PC-9 (cell line): Measurements from ENCODE around the gene ATAD3B. TPM values are rescaled to one million over a fixed set of nuclear protein-coding genes. Genes with fewer than 3 reads are reported as not detected.

Experiments
- BruUV-seq: library from RNA; stranded (reverse); fragments of 400-500 nt; replicated peaks from 2 replicates; lab custom pipeline; 2021; lab: Mats Ljungman, UMichigan
- CTCF ChIA-PET: fragments of 300-600 bp; sonication (Branson Sonifier 250); formaldehyde crosslinking; loops from one replicate; lab custom pipeline; 2022; ENCODE audit warnings: antibody characterized with exemption; lab: Charles Lee
- POLR2A ChIA-PET: fragments of 300-600 bp; sonication (Branson Sonifier 250); formaldehyde crosslinking; loops from one replicate; lab custom pipeline; 2022; ENCODE audit warnings: antibody characterized with exemption; ENCODE audit not compliant: unreplicated experiment; lab: Charles Lee
- DNase-seq, 2 experiments: peaks; one replicate each; pipeline versions ENCODE4 v3.0.0 to v3.0.0-alpha.2; 2015 to 2022; ENCODE audit warnings: mixed read lengths in 1 of 2
- H2AFZ ChIP-seq: fragments of 200-600 bp; sonication (generic); 2 replicates; pipeline ENCODE4 v1.8.1; 2017; ENCODE audit warnings: antibody characterized with exemption
- H3F3A ChIP-seq: fragments of 200-600 bp; sonication (generic); 2 replicates; pipeline ENCODE4 v1.8.1; 2017; ENCODE audit warnings: antibody characterized with exemption, mild to moderate bottlenecking, low read depth; ENCODE audit not compliant: insufficient read depth
- H3K27ac ChIP-seq: fragments of 200-600 bp; sonication (generic); 2 replicates; pipeline ENCODE4 v1.6.1; 2016; ENCODE audit warnings: mixed run types
- H3K27me3 ChIP-seq: fragments of 200-600 bp; sonication (generic); 2 replicates; pipeline ENCODE4 v1.6.1; 2016; ENCODE audit warnings: low read depth, mixed run types; ENCODE audit not compliant: insufficient read depth
- H3K36me3 ChIP-seq: fragments of 200-600 bp; sonication (generic); 2 replicates; pipeline ENCODE4 v1.6.1; 2016; ENCODE audit warnings: low read depth, mixed run types
- H3K4me1 ChIP-seq: fragments of 200-600 bp; sonication (generic); replicated peaks from 2 replicates; pipeline ENCODE4 v1.6.1; 2016; ENCODE audit warnings: mixed run types; ENCODE audit not compliant: insufficient read depth
- H3K4me2 ChIP-seq: fragments of 200-600 bp; sonication (generic); 2 replicates; pipeline ENCODE4 v1.6.1; 2017; ENCODE audit warnings: mixed run types
- H3K4me3 ChIP-seq: fragments of 200-600 bp; sonication (generic); 2 replicates; pipeline ENCODE4 v1.6.1; 2016; ENCODE audit warnings: mixed run types
- H3K79me2 ChIP-seq: fragments of 200-600 bp; sonication (generic); 2 replicates; pipeline ENCODE4 v1.6.1; 2017; ENCODE audit warnings: low read depth, mixed run types
- H3K9me2 ChIP-seq: fragments of 200-600 bp; sonication (generic); 2 replicates; pipeline ENCODE4 v1.8.1; 2017; ENCODE audit warnings: mild to moderate bottlenecking; ENCODE audit not compliant: insufficient read depth
- H3K9me3 ChIP-seq: fragments of 200-600 bp; sonication (generic); 2 replicates; pipeline ENCODE4 v1.8.1; 2016; ENCODE audit warnings: low read depth; ENCODE audit not compliant: insufficient read depth
- H4K20me1 ChIP-seq: fragments of 200-600 bp; sonication (generic); 2 replicates; pipeline ENCODE4 v1.8.1; 2017; ENCODE audit not compliant: insufficient read depth
- CTCF ChIP-seq: fragments of 200-600 bp; sonication (generic); conservative IDR thresholded peaks from 2 replicates; pipeline ENCODE4 v1.6.1; 2017; ENCODE audit warnings: mixed run types, antibody characterized with exemption, mild to moderate bottlenecking, moderate library complexity
- EZH2 ChIP-seq: fragments of 200-600 bp; sonication (generic); IDR thresholded peaks from 2 replicates; pipeline ENCODE4 v1.8.0; 2017; ENCODE audit warnings: antibody characterized with exemption, low read depth
- intact Hi-C: fragments of 100-400 bp; cut with micrococcal nuclease; formaldehyde crosslinking; loops from one replicate; pipeline ENCODE4 v1.10.0; 2022; ENCODE audit not compliant: unreplicated experiment
- total RNA-seq: library from RNA; stranded (reverse); gene quantifications from 2 replicates; pipeline ENCODE4 v1.2.3, GENCODE V29; 2021

The ATAD3B gene
- total RNA-seq, 1 experiment from 2014 or later = 32.8 TPM

- H3K36me3 ChIP-seq = no peaks in the 10 kb centered on the region
- H2AFZ ChIP-seq = no peak overlapping the region
- H3K27me3 ChIP-seq = no peaks in the 10 kb centered on the region
- ChIA-PET CTCF (interaction anchor here (0.5 kb wide), 1 partner anchor 14 kb away, joined by 5 read pairs; no protein-coding TSS in a partner anchor), POLR2A (interaction anchor here (0.7 kb wide), 1 partner anchor 83 kb away, joined by 7 read pairs; no protein-coding TSS in a partner anchor)
- no peaks in the 10 kb centered on the region for H4K20me1 ChIP-seq
- intact Hi-C loops = loop anchor here (10.0 kb wide), 1 partner anchor 89 kb away; the partner anchor contains the start of gene DVL1
- H3K27ac ChIP-seq = peak overlapping the region; percentile 86
- H3K79me2 ChIP-seq = peaks cover 5% of the 10 kb centered on the region; the same call in 1 of the 2 replicates
- DNase-seq = peak in 1 of 2 experiments; percentile 24
- no peak overlapping the region for H3K4me3 ChIP-seq
- peaks cover 33% of the 10 kb centered on the region; the same call in 1 of the 2 replicates for H3F3A ChIP-seq
- H3K9me3 ChIP-seq = no peaks in the 10 kb centered on the region
- peak overlapping the region; percentile 85 for H3K4me2 ChIP-seq
- no peaks in the 10 kb centered on the region for H3K9me2 ChIP-seq
- H3K4me1 ChIP-seq = peaks cover 64% of the 10 kb centered on the region
- no TSS peak for BruUV-seq
- no peak for TF ChIP-seq EZH2
- TF ChIP-seq CTCF = no peak
Measured at GRCh38 chr1:1434131-1434823, 37.3 kb upstream of the ATAD3B start.

- Histone ChIP-seq H2AFZ (no peak overlapping the region), H3F3A (peaks cover 32% of the 10 kb centered on the region; the same call in 1 of the 2 replicates), H3K4me1 (peaks cover 62% of the 10 kb centered on the region), H4K20me1 (no peaks in the 10 kb centered on the region), H3K9me3 (no peaks in the 10 kb centered on the region), H3K9me2 (no peaks in the 10 kb centered on the region), H3K4me3 (no peak overlapping the region), H3K27me3 (no peaks in the 10 kb centered on the region), H3K4me2 (peak overlapping the region; percentile 85), H3K27ac (no peak overlapping the region), H3K79me2 (peaks cover 5% of the 10 kb centered on the region; the same call in 1 of the 2 replicates), H3K36me3 (no peaks in the 10 kb centered on the region)
- ChIA-PET POLR2A (no interaction called here), CTCF (interaction anchor here (0.5 kb wide), 1 partner anchor 13 kb away, joined by 5 read pairs; no protein-coding TSS in a partner anchor)
- intact Hi-C loops = loop anchor here (10.0 kb wide), 1 partner anchor 90 kb away; the partner anchor contains the start of gene DVL1
- TF ChIP-seq EZH2 (no peak), CTCF (no peak)
- DNase-seq = no peak
- BruUV-seq = no TSS peak
Measured at GRCh38 chr1:1434824-1435105, 36.8 kb upstream of the ATAD3B start.

- Histone ChIP-seq H3K9me2 (no peaks in the 10 kb centered on the region), H3K27ac (no peak within 1 kb of the TSS), H3K36me3 (no peaks in the 10 kb centered on the region), H3K4me1 (peaks cover 57% of the 10 kb centered on the region), H3K79me2 (peaks cover 5% of the 10 kb centered on the region; the same call in 1 of the 2 replicates), H3K4me3 (peak within 1 kb of the TSS; percentile 69), H2AFZ (no peak within 1 kb of the TSS), H3F3A (peaks cover 28% of the 10 kb centered on the region; the same call in 1 of the 2 replicates), H3K4me2 (peak within 1 kb of the TSS; percentile 85), H3K27me3 (no peaks in the 10 kb centered on the region), H4K20me1 (no peaks in the 10 kb centered on the region), H3K9me3 (no peaks in the 10 kb centered on the region)
- ChIA-PET POLR2A (interaction anchor here (0.6 kb wide), 1 partner anchor 15 kb away, joined by 4 read pairs; no protein-coding TSS in a partner anchor), CTCF (no interaction called here)
- peak in 1 of 2 experiments; percentile 78 for DNase-seq
- no TSS peak for BruUV-seq
- intact Hi-C loops = loop anchor here (10.0 kb wide), 1 partner anchor 91 kb away; the partner anchor contains the start of gene DVL1
- TF ChIP-seq EZH2 = no peak
- TF ChIP-seq CTCF = no peak
Measured at GRCh38 chr1:1435106-1435903, 36.3 kb upstream of the ATAD3B start, which contains the start of gene VWA1. TSS of gene VWA1 (plus strand) at chr1:1435690. CDS start at chr1:1435749, 59 bp downstream.
